ENCODE measurements around the gene FASTK.

FASTK gene

DNA sequence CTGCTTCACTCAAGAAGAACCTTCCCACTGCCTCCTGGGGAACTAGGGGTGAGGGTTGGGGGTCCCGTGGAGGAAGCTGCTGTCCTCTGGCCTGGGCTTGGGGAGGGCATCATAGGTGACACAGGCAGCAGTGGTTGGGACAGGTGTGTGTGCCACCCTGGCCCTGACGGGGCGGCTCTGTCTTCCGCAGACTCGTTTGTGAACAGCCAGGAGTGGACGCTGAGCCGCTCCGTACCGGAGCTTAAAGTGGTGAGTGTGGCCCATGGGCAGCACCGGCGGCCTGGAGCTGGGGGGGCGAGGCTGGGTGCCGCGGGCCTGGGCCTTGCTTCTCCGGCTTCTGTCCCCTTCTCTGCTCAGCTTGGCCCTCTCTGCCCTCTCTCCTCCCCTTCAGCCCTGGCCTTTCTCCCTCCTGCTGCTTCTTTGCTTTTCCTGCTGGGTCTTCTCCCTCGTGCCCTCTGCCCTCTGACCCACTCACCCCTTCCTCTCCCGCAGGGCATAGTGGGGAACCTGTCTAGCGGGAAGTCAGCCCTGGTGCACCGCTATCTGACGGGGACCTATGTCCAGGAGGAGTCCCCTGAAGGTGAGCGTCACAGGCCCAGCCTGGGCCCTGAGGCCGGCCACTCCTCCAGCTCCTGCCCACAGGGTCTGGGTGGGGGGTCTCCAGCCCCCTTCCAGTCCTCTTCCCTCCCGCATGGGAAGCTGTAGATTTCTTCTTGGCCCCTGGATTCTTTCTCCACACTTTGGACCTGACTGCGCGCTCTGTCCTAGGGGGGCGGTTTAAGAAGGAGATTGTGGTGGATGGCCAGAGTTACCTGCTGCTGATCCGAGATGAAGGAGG lies 36.2 kb upstream of the FASTK start:
- no peak for DNase-seq

DNA sequence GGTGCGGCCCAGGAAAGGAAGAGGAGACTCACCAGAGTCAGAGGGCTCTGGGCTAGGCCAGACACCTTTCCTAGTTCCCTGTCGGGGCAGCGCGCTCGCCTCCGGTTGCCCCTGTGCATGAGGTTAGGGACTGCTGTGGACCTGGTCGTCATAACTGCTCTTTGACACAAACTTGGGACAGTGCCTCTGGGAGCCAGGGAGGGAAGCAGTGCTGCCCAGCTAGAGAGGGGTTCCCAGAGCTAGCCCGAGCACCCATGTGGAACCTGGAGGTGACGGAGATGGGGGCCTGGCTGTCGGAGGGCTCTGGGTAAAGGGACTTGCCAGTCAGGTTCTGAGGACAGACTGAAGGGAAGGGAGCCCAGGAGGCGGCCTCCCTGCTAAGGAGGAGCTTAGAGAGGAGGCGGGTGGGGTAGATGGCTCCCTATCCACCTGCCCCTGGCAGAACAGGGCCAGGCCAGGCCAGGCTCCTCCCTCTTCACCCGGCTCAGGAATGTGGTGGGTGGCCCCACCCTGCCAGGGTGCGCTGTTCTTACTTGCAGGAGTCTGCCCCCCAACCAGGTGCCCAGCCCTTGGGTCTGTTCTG lies 35.3 kb upstream of the FASTK start:
- no peak for DNase-seq

DNA sequence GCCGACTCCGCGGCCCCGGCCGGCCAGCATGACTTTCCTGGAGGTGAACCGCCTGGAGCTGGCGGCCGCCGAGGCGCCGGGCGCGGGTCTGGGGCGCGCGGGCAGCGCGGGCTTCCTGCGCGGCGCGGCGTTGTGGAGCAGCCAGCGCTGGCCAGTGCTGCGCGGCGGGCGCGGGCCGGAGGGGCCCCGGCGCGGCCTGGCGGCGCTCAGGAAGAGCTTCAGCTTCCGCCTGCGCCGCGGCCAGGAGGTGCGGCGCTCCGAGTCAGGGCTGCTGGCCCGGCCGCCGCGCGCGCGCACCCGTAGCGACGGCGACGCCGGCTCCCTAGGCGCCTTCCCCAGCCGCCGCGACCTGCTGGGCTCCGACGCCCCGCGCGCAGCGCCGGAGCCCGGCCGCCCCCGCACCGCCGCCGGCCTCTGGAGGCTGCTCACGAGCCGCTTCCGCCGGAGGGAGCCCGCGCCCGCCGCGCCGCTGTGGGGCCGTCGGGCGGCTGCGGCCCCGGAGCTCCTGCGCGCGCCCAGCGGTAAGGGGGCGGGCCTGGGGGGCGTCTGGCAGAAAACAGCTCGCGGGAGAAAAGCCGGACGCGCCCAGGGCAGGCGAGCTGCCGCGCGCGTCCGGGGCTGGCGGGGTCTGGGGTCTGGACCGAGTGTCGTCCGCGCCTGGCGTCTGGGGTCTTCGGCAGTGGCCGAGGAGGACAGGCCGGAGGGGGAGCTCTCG lies 34.7 kb upstream of the FASTK start:
- DNase-seq: peak in 1 of 2 donors; percentile 42

DNA sequence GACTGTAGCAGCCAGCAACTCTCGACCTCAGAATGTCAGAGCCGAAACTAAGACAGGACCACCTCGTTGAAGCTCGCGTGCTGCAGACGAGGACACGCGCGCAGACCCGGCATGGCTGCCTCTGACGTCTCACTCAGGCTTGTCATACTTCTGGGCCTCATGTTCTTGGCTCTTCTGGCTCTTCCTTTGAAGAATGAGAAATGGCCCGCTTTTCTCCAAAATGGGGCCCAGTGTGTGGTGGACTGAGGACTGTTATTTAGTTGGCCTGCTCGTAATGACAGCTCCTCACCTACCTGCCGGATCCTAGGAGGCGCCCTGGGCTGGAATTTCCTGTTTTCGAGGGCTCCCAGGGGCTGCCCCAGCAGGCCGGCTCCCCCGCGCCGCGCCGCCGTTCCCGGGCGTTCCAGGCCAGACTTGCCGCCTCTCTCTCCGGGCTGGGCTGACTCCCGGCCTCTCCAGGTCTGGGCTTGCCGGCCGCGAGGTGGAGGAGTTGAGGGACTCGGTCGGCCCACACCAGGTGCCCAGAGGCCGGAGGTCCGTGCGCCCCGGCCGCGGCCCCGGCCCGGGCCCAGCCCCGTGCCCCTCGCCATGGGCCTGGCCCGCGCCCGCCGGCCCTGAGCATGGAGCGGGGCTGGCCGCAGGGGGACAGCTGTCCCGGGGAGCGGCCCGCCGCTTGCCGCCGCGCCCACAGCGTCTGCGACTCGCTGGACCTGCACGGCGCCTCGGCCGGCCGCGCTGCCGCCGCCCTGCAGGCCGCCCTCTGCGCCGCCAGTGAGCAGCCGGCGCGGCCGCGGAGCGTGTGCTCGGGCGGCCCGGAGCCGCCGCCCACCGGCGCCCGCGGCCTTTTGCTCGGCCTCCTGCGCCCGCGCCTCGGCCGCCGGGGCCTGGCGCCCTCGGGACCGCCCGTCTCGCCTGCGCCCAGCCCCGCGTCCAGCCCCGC lies 33.8 kb upstream of the FASTK start:
- DNase-seq: no peak

DNA sequence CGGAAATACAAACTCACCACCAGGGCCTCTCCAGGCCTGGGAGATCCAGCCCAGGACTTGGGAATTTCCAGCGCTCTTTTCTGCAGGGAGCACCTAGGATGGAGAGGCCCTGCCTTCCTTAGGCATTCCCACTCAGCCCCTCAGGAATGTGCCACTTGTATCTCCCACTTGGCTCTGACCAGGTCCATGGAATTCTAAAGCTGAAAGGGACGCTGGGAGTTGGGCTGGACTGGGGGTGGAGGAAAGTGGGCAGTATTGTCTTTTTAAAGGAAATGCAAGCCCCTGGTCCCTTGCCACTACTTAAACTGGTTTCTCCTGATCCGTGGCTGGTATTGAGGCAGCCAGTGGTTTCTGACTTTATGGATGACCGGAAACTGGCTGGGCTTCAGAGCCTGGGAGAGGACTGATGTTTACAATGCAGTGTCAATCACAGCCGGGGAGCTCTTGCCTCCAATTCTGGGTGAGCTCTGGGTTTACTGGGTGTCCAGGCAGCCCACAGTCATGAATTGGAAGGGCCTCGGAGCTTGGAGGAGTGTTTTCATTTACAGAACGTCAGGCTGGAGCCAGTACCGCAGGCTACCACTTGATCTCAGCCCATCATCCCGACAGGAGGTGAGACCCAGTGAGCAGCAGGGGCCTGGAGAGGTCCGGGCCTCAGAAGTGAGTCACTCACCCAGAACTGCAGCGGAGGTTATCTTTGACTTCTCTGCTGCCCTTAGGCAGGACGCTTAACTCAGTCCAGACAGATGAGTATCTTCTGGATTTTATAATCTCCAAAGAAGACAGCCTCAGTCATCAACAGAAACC lies 32.9 kb upstream of the FASTK start:
- no peak for DNase-seq

DNA sequence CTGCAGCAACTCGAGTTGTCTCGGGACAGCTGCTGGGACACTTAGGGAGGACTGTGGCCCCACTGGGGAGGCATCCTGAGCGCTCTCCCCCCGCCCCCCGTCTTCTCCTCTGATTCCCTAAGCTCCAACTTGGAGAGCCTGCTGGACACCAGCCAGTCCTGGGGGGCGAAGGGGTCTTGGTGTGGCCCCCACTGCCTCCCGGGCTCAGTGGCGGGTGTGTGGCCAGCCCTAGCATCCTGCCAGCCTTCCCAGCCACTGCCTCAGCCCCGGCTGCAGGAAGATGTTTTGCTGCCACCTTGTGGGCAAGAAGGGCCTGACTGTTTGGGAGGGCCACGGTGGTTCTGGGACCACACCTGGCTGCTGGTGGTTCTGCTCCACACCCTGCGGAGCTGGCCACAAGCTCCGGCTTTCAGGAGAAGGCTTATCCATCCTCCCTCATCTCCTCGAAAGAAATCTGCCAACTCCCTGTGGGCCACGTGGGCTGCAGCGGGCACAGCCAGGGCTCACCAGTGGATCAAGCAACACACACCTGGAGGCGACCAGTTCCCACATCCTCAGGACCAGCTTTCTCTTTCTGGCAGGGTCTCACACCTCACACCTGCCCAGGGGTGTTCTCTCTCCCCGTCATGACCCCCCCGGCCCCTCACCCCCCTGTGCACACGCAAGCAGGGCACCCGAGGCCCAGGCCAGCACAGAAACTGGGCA lies 30.5 kb upstream of the FASTK start:
- DNase-seq: peak; percentile 72 to 75

DNA sequence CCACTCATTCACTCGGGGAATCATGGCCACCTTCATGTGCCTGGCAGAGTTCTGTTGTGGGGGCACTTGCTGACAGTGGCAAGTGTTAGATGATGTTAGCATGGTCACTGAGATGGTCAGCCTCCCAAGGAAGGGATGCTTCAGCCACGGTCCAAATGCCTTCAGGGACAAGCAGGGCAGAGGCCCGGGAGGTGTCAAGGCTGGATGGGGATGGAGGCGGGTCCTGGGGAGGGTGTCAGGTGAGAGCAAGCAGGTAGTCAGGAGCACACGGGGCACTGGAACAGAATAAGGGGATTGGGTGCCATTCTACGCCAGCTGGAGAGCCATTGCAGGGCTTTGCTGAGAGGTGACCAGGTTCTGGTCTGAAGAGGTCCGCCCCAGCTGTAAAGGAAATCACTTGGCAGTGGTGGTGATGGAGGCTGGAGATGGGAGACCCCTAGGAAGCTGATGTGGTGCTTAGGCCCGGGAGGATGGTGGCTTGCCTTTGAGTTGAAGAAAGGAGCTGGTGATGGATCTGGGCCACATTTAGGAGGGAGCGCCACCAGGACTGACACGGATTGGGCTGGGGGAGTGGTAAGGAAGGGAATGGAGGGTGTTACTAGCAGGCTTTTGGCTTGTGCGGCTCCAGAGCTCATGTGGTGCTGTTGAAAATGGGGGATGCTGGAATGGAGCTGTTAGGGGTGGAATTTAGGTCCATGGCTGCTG lies 29.8 kb upstream of the FASTK start:
- DNase-seq: no peak

DNA sequence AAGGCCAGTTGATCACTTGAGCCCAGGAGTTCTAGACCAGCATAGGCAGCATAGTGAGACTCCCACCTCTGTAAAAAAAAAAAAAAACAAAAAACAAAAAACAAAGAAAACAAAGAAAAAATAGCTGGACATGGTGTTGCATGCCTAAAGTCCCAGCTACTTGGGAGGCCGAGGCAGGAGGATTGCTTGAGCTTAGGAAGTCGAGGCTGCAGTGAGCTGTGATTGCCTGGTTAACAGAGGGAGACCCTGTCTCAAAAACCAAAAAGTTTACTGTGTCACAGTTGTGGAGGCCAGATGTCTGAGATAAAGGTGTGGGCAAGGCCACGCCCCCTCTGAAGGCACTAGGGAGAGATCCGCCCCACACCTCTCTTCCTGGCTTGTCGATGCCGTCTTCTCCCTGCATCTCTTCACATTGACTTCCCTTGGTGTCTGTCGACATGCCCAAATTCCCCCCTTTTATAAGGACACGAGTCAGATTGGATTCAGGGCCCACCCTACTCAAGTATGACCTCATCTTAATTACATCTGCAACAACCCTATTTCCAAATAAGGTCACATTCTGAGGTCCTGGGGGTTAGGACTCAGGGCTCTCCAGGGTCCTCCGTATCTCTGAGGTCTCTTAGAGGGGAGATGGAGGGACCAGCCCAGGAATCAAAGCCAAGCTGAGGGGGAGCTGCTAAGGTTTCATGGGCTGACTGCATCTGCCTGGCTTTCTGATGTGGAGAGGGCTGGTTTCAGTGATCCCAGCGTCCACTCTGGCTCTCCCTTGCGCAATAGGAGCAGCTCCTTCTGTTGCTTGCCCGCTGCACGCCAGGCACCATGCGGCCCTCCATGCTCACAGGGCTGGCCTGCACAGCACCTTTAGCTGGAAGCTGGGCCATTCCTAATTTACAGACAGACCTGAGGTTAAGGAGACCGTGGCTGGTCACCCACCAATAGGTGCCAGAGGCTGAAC lies 28.8 kb upstream of the FASTK start:
- no peak for DNase-seq

DNA sequence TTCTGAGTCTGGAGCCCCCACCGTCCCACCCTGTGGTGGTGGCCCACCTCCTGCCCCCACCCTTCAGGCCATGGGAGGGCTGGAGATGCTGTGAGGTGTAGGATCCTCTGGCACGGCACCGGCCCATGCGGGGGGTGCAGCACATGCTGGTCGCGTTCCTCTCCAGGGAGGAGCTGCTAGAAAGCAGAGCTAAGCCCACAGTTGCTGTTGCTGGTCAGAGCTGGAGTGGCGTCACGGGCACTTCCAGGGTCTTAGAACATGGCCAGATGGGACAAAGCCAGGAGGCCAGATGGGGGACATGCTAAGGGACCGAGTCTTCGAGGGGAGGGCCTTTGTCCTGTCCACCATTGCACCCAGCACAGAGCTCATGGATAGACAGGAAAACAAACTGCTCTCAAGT lies 27.3 kb upstream of the FASTK start:
- DNase-seq: no peak

DNA sequence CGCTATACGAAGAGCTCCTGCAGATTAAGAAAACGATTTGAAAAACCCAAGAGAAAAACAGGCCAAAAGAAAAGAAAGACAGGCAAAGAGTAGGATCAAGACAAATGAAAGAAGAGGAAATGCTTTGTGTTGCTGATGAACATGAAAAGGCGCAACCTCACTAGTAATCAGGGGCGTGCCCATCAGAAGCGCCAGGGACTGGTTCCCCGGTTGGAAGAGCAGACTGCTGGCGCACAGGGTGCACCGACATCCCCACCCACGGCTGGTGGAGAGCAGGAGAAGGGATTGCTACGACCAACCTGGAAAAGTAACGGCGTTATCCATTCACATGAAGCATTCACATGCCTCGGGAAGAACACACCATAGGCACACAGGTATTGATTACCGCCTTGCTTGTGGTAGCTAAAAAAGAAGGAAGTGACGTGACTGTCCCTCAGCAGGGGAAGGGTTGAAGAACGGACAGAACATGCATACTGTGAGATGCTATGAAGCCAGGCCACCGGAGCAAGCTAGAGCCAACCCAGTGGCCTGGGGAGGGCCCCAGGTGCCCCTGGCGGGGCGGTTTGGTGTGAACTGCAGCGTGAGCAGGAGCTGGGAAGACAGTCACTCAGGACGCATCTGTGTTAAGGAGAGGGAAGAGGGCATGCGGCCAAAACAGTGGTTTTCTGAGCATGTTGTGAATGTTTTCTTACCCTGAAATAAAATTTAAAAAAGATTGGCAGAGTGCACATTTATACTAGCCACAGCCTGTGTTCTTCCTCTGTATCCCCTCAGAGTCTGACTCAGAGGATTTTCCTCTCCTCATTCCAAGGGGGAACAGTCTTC lies 24.0 kb upstream of the FASTK start:
- DNase-seq: no peak

DNA sequence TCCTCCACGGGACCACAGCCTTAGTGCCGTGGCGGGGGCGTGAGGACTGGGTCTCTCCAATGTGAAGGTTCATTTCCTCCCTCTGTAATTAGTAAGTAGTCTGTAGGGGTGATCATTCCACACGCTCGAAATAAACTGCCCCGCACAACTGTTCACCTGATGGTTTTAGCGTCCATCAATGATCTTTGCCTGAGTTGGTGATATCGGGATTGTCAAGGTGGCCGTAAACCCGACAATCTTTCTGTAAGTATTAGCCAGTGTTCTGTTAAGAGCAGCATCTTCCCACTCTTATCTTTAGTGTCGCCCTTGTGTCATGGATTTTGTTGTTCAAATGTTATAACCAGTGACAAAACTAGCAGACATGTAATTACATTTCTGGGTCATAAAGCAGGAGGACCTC lies 23.4 kb upstream of the FASTK start:
- DNase-seq: no peak

DNA sequence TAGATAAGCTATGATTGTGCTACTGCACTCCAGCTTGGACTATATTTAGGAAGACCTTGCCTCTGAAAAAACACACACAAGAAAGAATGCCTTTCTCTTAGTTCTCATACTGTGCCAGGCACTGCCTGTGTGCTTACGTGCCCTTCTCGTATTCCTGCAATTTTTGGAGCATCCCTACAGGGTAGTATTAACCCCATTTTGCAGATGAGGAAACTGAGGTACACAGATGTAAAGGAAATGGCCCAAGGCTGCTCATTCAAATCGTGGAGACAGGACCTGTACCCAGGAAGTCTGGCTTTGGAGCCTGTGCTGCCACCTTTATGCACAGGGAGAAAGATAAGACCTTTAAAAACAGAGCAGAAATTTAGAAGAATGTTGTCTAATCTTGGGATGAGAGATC lies 22.4 kb upstream of the FASTK start:
- DNase-seq: no peak

DNA sequence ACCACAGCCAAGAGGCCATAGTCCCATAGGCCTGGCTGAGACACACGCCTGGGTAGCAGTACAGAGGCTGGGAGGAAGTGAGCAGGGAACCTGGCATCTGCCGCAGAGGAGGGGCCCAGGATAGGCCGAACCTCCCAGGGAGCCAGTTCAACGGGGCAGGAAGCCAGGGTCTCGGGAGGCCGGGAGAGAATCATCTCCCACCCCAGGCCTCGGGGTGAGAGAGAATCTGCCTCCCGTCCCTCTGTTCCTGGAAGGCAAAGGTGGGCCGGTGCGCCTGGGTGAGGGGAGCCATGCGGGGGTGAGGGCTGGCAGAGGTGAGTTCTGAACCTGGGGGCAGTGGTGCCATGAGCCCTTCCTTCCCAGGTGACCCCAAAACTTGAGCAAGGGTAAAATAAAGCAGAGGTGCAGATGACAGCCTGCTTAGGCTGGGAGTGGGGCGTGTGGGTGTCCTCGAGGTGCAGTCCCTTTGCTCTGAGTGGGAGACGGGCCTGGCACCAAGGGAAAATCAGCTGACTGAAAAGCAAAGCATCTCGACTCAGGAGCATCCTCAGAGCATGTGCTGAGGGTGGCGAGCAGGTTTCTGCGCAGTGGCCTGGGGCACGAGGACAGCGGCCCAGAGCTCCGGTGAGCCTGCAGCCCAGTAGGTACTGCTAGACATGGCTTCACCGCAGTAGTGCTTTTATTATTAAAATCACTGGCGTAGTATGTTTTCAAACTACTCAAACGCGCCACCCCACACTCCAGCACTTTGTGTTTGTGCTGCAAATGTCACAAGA lies 21.2 kb upstream of the FASTK start:
- no peak for DNase-seq

DNA sequence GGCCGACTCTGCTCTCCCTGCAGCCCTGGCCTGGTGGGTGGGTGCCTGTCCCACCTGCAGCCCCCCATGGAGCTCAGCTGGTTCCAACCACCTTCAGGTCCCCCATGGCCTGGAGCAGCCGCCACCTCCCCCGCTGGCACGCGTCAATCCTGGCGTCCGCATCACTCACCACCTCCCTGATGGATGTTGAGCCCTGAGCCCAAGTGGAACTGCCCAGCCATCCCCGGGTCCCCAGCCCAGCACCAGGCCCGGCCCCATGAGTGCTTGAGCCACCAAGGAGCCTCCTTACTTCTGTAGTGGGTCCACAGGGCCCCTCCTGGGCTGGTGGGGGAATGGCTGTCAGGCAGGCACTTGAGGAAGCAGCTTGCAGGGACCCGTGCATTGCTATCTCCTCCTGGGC lies 20.3 kb upstream of the FASTK start:
- no peak for DNase-seq

DNA sequence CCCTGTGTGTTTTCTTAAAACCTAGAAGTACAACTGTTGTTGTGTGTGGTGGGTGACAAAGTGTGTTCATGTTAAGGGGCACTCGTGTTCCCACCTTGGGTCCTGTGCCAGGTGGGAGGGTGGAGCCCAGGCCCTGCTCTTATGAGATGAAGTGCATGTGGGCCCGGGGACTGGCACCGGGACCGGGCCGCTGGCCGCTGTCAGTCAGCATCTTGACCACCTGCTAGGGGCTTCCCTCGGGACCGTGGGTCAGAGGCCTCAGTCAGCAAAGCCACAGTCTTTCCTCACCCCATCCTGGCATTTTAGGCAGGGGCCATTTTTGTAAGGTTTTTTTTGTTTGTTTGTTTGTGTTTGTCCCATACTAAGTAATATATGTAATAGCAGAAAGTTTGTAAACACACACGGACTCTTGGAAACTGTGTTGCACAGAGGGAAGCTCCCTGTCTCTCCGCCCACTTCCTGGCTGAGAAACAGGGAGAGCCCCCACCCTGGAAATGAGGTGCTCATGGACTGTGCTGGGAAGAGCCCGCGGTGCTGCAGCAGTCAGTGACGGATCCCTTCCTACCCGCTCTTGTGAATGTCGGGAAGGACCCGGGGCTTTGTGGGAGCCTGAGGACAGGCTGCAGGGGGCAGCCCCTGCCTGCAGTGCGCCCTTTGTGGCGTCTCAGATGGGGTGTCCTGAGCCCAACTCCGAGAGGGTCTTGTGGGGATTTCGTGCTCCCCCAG lies 19.0 kb upstream of the FASTK start:
- no peak for DNase-seq

DNA sequence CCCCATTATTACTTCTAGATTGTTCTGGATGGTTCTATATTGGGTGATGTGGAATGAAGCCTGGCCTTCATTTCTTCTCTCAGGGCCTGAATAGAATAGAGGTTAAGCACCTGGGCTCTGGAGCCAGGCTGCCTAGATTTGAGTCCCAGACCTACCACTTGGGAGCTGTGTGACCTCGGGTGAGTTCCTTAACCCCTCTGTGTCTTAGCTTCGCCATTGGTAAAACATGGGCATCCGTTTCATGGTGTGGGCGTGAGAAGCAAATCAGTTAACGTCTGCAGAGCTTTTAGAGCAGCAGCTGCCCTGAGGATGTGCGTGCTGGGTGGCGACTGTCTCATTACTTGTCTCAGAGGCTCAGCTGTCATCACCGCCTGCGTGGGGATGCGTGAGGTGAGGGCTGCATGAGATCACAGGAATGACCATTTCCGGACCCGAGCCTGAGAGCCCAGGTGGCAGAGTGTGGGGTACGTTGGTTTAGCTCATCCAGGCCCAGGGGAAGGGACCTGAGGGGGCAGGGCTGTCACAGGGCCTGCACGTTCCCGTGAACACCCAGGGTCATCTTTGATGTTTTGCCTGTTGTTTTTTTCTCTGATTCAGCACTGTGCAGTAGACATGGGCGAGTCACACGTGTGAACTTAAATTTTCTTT lies 15.3 kb upstream of the FASTK start:
- no peak for DNase-seq
